Measurements from ENCODE around the gene SHMT2.

GRCh38 chr12:57185906-57186508 lies 43.5 kb upstream of the SHMT2 start:
- no peak for TF ChIP-seq CTCF (conservative IDR thresholded peaks at IDR 0.05 in 1 of 2, IDR thresholded peaks at IDR 0.05 in 1 of 2; ENCODE audit: low read depth in 1 of 2, low read length in 2 of 2)
- no peak for TF ChIP-seq EZH2 (IDR thresholded peaks at IDR 0.05; ENCODE audit: low read length, missing control alignments)
